VCaP (cell line): ENCODE results near the gene CEP295NL.

Experiments used
- H3K27ac ChIP-seq: fragments of 450-650 bp; 2 replicates; pipeline ENCODE4 v1.5.1; 2017
- TF ChIP-seq, protein P1 (sequence below): fragments of 450-650 bp; conservative IDR thresholded peaks from 2 replicates; pipeline ENCODE4 v1.5.1; 2017; ENCODE audit warnings: mild to moderate bottlenecking, moderate library complexity

Gene CEP295NL, protein sequence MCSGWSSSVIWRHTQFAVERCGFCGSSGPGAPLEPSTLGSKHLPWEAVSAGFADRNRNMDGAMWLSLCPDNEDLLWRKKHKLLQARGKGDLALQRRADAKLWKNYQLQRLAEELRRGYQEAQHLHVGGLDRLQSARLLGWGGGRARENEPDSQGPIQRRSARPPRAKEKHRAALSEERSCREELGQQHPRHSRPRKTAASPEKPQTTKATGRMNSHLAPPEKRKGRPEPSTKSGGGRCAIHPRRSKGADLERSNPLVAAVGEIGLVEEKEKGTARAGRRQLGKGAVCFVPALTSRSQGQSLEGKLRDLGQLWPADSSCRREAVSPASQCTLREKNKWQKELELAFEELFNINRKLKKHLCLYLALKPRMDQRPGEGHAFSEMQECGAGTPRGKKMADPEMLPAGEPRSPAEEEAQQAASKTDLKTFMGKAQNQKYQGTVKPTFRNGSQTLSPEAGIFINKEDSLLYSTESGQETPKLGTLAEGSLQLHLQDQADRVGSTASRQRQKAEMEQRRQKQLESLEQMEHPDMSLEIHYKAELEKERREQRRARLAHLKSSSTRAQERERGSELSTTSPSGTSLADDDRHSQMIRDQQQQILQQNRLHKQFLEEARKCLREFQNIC

GRCh38 chr17:78903101-78903779 is at the start of gene CEP295NL:
Gene CEP295NL (minus strand): TSS chr17:78903201. CDS start chr17:78901828, 1,373 bp downstream.
- TF ChIP-seq, protein P1, sequence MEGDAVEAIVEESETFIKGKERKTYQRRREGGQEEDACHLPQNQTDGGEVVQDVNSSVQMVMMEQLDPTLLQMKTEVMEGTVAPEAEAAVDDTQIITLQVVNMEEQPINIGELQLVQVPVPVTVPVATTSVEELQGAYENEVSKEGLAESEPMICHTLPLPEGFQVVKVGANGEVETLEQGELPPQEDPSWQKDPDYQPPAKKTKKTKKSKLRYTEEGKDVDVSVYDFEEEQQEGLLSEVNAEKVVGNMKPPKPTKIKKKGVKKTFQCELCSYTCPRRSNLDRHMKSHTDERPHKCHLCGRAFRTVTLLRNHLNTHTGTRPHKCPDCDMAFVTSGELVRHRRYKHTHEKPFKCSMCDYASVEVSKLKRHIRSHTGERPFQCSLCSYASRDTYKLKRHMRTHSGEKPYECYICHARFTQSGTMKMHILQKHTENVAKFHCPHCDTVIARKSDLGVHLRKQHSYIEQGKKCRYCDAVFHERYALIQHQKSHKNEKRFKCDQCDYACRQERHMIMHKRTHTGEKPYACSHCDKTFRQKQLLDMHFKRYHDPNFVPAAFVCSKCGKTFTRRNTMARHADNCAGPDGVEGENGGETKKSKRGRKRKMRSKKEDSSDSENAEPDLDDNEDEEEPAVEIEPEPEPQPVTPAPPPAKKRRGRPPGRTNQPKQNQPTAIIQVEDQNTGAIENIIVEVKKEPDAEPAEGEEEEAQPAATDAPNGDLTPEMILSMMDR, result no peak
- H3K27ac ChIP-seq, result no peak within 1 kb of the TSS

DNA sequence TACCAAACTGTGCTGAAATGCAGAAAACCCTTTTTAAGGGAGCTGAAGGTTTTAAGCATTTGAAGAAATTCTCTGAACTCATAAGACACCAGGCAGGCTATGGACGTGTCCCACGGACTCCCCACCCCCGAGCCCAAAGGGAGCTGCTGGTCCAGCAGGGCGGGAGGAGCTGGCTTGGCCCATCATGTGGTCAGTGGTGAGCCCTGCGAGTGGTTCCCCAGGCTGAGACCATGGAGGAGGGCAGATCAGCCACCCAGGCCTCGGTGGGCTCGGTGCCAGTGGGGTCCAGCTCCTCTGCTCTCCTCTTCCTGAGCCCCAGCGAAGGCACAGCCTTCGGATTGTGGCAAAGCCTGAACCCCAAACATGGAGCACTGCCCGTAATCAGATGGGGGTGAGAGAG is 49.7 kb upstream of the CEP295NL start:
- TF ChIP-seq, protein P1, result no peak
- no peak overlapping the region for H3K27ac ChIP-seq

GRCh38 chr17:78951967-78952551 is 49.1 kb upstream of the CEP295NL start:
- TF ChIP-seq, protein P1, result no peak
- no peak overlapping the region for H3K27ac ChIP-seq

DNA sequence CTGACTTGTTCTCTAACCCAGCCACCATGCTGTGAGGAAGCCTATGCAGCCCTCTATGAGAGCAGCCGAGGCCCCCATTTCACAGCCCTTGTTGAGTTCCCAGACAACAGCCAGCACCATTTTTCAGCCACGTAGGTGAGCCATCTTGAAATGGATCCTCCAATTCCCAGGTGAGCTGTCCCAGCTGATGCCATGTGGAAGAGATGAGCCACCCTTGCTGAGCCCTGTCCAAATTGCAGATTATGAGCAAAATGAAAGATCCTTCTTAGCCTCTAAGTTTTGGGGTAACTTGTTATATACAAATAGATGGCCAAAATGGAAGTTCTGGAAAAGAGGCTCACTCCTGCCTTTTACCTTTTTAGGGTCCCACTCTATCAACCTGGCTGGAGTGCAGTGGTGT is 47.9 kb upstream of the CEP295NL start:
- TF ChIP-seq, protein P1, result no peak
- H3K27ac ChIP-seq, result no peak overlapping the region

GRCh38 chr17:78947235-78948149 is 44.5 kb upstream of the CEP295NL start:
- no peak overlapping the region for H3K27ac ChIP-seq
- TF ChIP-seq, protein P1, result no peak

DNA sequence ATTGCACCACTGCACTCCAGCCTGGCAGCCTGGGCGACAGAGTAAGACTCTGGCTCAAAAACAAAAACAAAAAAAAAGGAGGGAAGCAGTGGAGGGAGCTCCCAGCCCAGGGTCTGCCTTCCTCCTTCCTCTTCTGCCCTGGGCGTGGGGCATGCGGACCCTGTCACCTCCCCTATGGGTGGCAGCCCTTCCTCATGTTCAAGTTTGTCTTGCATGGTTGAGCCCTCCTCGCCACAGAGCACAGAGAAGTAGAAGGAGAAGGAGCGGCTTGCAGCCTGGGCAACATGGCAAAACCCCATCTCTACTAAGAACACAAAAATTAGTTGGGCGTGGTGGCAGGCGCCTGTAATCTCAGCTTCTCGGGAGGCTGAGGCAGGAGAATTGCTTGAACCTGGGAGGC is 43.6 kb upstream of the CEP295NL start:
- TF ChIP-seq, protein P1, result no peak
- no peak overlapping the region for H3K27ac ChIP-seq
